ENCODE measurements around the gene NAGK. TPM values are rescaled to one million over a fixed set of nuclear protein-coding genes. Genes with fewer than 3 reads are reported as not detected.
"Not testable (repeated sequence)": the region's sequence is repeated elsewhere in the genome, so short reads cannot be mapped to it uniquely, and the experiment has no call there.

Gene NAGK
- total RNA-seq, 4 donors from 2014 or later = 89.9 to 130 (median 104) TPM

DNA sequence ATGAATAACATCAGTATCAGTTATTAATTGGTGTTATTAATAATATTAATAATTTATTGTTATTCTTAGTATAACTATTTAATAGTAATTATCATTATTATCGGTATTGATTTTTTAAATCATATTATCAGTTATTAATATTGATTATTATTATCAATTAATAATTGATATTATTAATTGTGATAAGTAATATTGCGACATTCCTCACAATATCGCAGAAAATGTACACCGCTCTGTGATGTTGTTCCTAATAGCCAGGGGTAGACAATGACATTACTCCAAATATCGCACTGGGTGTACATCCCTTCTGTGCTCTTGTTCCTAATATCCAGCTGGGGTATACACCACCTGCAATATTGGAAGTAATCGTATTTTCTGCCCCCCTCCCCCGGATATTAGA is 23.3 kb upstream of the NAGK start:
- H3K4me3 ChIP-seq (ENCODE audit: low read depth, poor library complexity, severe bottlenecking) = no peak overlapping the region
- intact Hi-C loops (cut with DNase I; ENCODE audit: low total_unique reads) = no loop called here
- DNase-seq (ENCODE audit: low spot score in 2 of 2) = no peak
- TF ChIP-seq POLR2A (IDR thresholded peaks at IDR 0.05) (no peak), CTCF (IDR thresholded peaks at IDR 0.05) (no peak)
- WGBS, 2 donors = 95% methylated on average over 7 of the region's 7 CpGs

DNA sequence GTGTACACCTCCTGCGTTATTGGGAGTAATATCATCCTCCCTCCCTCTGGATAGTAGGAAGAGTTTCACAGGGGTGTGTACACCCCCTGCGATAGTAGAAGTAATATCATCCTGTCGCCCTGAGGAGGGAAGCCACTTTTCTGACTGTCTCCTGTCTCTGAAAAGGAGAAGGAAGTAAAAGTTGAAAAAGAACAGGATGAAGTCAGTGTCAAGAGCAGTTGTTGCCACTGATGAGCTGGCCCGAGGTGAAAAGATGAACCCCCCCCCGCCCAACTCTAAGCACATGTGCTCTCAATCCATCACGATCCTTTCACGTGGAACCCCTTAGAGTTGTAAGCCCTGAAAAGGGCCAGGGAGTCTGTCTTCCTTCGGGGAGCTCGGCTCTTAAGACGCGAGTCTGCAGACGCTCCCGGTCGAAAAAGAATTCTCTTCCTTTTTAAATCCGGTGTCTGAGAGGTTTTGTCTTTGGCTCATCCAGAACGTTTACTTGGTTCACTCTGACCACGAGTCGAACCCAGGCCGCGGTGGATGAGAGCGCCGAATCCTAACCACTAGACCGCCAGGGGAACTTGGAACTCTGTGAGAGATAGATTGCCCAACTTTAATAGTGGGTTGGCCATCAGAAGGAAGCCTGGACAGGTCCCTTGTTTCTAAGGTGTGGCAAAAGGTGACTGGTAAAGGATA is 22.4 kb upstream of the NAGK start:
- intact Hi-C loops (cut with DNase I; ENCODE audit: low total_unique reads) = no loop called here
- TF ChIP-seq CTCF (IDR thresholded peaks at IDR 0.05) (no peak), POLR2A (IDR thresholded peaks at IDR 0.05) (no peak)
- 77 to 78% methylated on average over 23 of the region's 23 CpGs for WGBS, 2 donors
- no peak for DNase-seq (ENCODE audit: low spot score in 2 of 2)
- H3K4me3 ChIP-seq (ENCODE audit: low read depth, poor library complexity, severe bottlenecking) = no peak overlapping the region

DNA sequence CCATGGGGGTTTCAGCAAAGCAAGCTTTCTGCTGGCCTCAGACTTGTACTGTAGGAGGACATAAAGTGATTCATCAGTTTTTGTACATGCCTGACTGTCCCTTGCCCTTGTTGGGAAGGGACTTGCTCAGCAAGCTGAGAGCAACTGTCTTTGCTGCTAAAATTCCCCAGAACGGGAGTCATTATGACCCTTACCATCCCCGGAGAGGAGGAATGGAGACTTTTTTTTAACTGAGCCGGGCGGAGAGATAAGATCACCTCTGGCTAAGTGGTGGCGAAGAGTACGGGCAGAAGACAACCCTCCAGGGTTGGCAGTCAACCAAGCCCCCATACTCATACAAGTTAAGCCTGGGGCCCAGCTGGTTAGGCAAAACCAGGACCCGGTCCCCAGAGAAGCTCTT is 20.4 kb upstream of the NAGK start:
- intact Hi-C loops (cut with DNase I; ENCODE audit: low total_unique reads) = no loop called here
- H3K4me3 ChIP-seq (ENCODE audit: low read depth, poor library complexity, severe bottlenecking) = no peak overlapping the region
- no peak for TF ChIP-seq POLR2A (IDR thresholded peaks at IDR 0.05)
- no peak for TF ChIP-seq CTCF (IDR thresholded peaks at IDR 0.05)
- DNase-seq (ENCODE audit: low spot score in 2 of 2) = no peak
- 71 to 82% methylated on average over 7 of the region's 7 CpGs for WGBS, 2 donors

DNA sequence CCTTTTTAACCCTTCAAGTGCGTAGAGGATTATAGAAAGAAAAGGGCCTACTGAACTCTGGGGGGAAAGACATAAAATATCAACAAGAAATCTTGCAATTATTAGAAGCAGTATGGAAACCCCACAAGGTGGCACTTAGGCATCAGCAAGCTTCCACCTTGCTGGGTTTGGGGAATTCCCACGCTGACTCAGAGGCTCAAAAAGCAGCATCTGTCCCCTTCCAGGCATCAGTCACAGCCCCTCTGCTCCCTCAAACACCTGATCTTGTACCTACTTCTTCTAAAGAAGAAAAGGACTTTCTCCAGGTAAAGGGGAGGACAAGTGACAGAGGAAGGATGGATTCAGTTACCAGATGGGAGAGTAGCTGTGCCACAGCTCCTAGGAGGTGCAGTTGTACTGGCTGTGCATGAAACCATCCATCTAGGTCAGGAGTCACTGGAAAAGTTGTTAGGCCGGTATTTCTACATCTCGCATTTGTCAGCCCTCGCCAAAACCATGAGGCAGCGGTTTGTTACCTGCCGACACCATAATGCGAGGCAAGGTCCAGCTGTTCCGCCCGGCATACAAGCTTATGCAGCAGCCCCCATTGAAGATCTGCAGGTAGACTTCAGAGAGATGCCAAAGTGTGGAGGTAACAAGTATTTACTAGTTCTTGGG is 18.6 kb upstream of the NAGK start:
- peak in 1 of 2 donors; percentile 35 for DNase-seq (ENCODE audit: low spot score in 2 of 2)
- intact Hi-C loops (cut with DNase I; ENCODE audit: low total_unique reads); H3K4me3 ChIP-seq (ENCODE audit: low read depth, poor library complexity, severe bottlenecking): not testable (repeated sequence)
- 59 to 75% methylated on average over 9 to 10 of the region's 10 CpGs for whole genome bisulfite sequencing, 2 donors

DNA sequence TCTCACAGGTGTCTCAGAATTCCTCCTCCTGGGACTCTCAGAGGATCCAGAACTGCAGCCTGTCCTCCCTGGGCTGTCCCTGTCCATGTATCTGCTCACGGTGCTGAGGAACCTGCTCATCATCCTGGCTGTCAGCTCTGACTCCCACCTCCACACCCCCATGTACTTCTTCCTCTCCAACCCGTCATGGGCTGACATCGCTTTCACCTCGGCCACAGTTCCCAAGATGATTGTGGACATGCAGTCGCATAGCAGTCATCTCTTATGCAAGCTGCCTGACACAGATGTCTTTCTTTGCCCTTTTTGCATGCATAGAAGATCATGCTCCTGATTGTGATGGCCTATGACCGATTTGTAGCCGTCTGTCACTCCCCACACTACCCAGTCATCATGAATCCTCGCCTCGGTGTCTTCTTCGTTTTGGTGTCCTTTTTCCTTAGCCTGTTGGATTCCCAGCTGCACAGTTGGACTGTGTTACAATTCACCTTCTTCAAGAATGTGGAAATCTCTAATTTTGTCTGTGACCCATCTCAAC is 13.2 kb upstream of the NAGK start:
- H3K4me3 ChIP-seq (ENCODE audit: low read depth, poor library complexity, severe bottlenecking); DNase-seq (ENCODE audit: low spot score in 2 of 2); intact Hi-C loops (cut with DNase I; ENCODE audit: low total_unique reads): not testable (repeated sequence)
- WGBS, 2 donors = 68 to 76% methylated on average over 10 of the region's 10 CpGs

DNA sequence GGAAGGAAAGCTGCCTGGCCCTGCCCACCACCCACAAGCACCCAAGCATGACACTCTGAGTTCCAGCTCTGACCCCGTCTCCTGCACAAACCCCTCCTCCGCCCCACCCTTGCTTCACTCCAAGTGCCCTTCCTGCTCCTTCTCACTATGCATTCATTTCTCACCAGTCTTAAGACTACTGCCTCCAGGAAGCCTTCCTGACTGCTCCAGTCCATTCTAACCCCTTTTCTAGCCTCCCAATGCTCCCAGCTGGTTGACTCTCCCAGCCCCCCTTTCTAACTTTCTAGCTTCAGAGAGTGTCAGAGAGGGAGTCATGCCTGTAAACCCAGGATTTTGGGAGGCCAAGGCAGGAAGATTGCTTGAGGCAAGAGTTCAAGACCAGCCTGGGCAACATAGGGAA is 8.2 kb upstream of the NAGK start:
- WGBS, 2 donors = 75 to 80% methylated on average over 2 of the region's 2 CpGs
- DNase-seq (ENCODE audit: low spot score in 2 of 2) = no peak
- intact Hi-C loops (cut with DNase I; ENCODE audit: low total_unique reads) = no loop called here
- no peak for TF ChIP-seq CTCF (IDR thresholded peaks at IDR 0.05)
- no peak for TF ChIP-seq POLR2A (IDR thresholded peaks at IDR 0.05)
- H3K4me3 ChIP-seq (ENCODE audit: low read depth, poor library complexity, severe bottlenecking) = no peak overlapping the region

Measured in lower leg skin (tissue), 4 donors.